A673 (cell line): ENCODE results near the gene SFXN2. TPM values are rescaled to one million over a fixed set of nuclear protein-coding genes. Genes with fewer than 3 reads are reported as not detected.

Source experiments
- BruUV-seq: library from RNA; stranded (reverse); fragments of 400-500 nt; replicated peaks from 2 replicates; lab custom pipeline; 2021; lab: Mats Ljungman, UMichigan
- CTCF ChIA-PET: fragments of 300-600 bp; sonication (Branson Sonifier 250); formaldehyde crosslinking; loops from one replicate; lab custom pipeline; 2022; ENCODE audit warnings: antibody characterized with exemption; lab: Charles Lee
- POLR2A ChIA-PET: fragments of 300-600 bp; sonication (Branson Sonifier 250); formaldehyde crosslinking; loops from one replicate; lab custom pipeline; 2022; ENCODE audit warnings: antibody characterized with exemption; ENCODE audit not compliant: low non-redundant PET; lab: Charles Lee
- DNase-seq: peaks from one replicate; pipeline ENCODE4 v3.0.0-alpha.2; 2015; ENCODE audit warnings: low spot score
- H3K27ac ChIP-seq: fragments of 200-600 bp; sonication (generic); 2 replicates; pipeline ENCODE4 v1.5.1; 2016; ENCODE audit warnings: mixed run types, low read depth, mild to moderate bottlenecking, mixed read lengths, antibody characterized with exemption, low read length; ENCODE audit not compliant: poor library complexity, severe bottlenecking
- H3K27me3 ChIP-seq: fragments of 200-600 bp; sonication (generic); replicated peaks from 2 replicates; pipeline ENCODE4 v1.6.1; 2017; ENCODE audit warnings: mixed run types, low read depth, mild to moderate bottlenecking, mixed read lengths, antibody characterized with exemption, low read length; ENCODE audit not compliant: insufficient read depth, poor library complexity
- H3K36me3 ChIP-seq: fragments of 200-600 bp; sonication (generic); 2 replicates; pipeline ENCODE4 v1.6.1; 2016; ENCODE audit warnings: mixed run types, mild to moderate bottlenecking, mixed read lengths, antibody characterized with exemption, low read length; ENCODE audit not compliant: insufficient read depth, poor library complexity, severe bottlenecking
- H3K4me1 ChIP-seq: fragments of 200-600 bp; sonication (generic); 2 replicates; pipeline ENCODE4 v1.6.1; 2017; ENCODE audit warnings: mixed run types, mild to moderate bottlenecking, mixed read lengths, antibody characterized with exemption, low read length; ENCODE audit not compliant: insufficient read depth, poor library complexity, severe bottlenecking
- H3K4me3 ChIP-seq: fragments of 200-600 bp; sonication (generic); 2 replicates; pipeline ENCODE4 v1.5.1; 2016; ENCODE audit warnings: low read depth, mixed run types, mild to moderate bottlenecking, mixed read lengths, low read length; ENCODE audit not compliant: poor library complexity, severe bottlenecking
- H3K9me3 ChIP-seq: fragments of 200-600 bp; sonication (generic); 2 replicates; pipeline ENCODE4 v1.6.1; 2016; ENCODE audit warnings: mixed run types, low read depth, mild to moderate bottlenecking, mixed read lengths, antibody characterized with exemption, low read length; ENCODE audit not compliant: poor library complexity, severe bottlenecking
- CTCF ChIP-seq: fragments of 300-800, 200-600 bp; sonication (generic); conservative IDR thresholded peaks from 2 replicates; pipeline ENCODE4 v1.5.1; 2017; ENCODE audit warnings: low read depth, mild to moderate bottlenecking, antibody characterized with exemption, low read length, moderate library complexity, mixed read lengths
- EZH2 ChIP-seq: fragments of 200-600 bp; sonication (generic); IDR thresholded peaks from 2 replicates; pipeline ENCODE4 v1.6.1; 2017; ENCODE audit warnings: borderline replicate concordance, low read depth, mild to moderate bottlenecking, mixed read lengths, antibody characterized with exemption, low read length; ENCODE audit not compliant: poor library complexity, severe bottlenecking
- intact Hi-C: fragments of 100-400 bp; cut with micrococcal nuclease; formaldehyde crosslinking; loops from one replicate; pipeline ENCODE4 v1.10.0; 2022; ENCODE audit not compliant: unreplicated experiment
- total RNA-seq: library from RNA; stranded (reverse); gene quantifications from 2 replicates; pipeline ENCODE4 v1.2.3, GENCODE V29; 2021

SFXN2 gene
- total RNA-seq, 1 experiment from 2014 or later, result 19.5 TPM

DNA sequence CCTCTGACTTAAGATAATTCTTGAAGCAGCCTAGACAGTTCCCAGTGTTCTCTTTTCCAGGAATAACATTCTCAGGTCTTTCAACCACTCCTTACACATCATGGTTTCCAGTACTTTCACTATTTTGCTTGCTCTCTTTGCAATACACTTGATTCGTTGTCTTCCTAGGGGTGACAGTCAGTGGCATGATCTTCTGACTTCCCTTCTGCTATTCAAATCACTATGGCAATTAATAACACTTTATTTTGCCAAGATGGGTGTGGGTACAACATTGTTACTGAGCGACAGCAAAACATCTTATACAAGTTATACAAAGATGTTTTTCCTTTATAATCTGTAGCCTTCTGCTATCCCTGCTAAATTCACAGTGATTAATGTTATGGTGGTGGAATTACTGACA is 15.5 kb upstream of the SFXN2 start:
- intact Hi-C loops, result no loop called here

GRCh38 chr10:102701272-102701671 is 13.2 kb upstream of the SFXN2 start:
- no peak overlapping the region for H3K27ac ChIP-seq
- POLR2A ChIA-PET, result no interaction called here
- peak; percentile 45 for DNase-seq
- no peak overlapping the region for H3K4me3 ChIP-seq
- TF ChIP-seq EZH2, result no peak
- no peak for TF ChIP-seq CTCF
- CTCF ChIA-PET, result no interaction called here
- peaks cover 6% of the 10 kb centered on the region for H3K4me1 ChIP-seq
- peaks cover 33% of the 10 kb centered on the region for H3K36me3 ChIP-seq
- intact Hi-C loops, result no loop called here
- no peaks in the 10 kb centered on the region for H3K9me3 ChIP-seq
- no TSS peak for BruUV-seq
- H3K27me3 ChIP-seq, result no peaks in the 10 kb centered on the region

More for the DNA sequence above, 15.5 kb upstream of the SFXN2 start:
- H3K4me1 ChIP-seq, result peaks cover 6% of the 10 kb centered on the region
- H3K27ac ChIP-seq, result no peak overlapping the region
- TF ChIP-seq CTCF (no peak), EZH2 (no peak)
- no peaks in the 10 kb centered on the region for H3K27me3 ChIP-seq
- DNase-seq, result no peak
- CTCF ChIA-PET, result interaction anchor here (1.2 kb wide), 1 partner anchor 115 kb away, joined by 3 read pairs; no protein-coding TSS in a partner anchor
- H3K9me3 ChIP-seq, result no peaks in the 10 kb centered on the region
- H3K4me3 ChIP-seq, result no peak overlapping the region
- POLR2A ChIA-PET, result no interaction called here
- BruUV-seq, result no TSS peak
- H3K36me3 ChIP-seq, result peaks cover 31% of the 10 kb centered on the region

GRCh38 chr10:102701796-102702195 is 12.6 kb upstream of the SFXN2 start:
- no peak overlapping the region for H3K4me3 ChIP-seq
- no peaks in the 10 kb centered on the region for H3K9me3 ChIP-seq
- POLR2A ChIA-PET, result no interaction called here
- no peaks in the 10 kb centered on the region for H3K27me3 ChIP-seq
- CTCF ChIA-PET, result interaction anchor here (0.6 kb wide), 1 partner anchor 549 kb away, joined by 3 read pairs; no protein-coding TSS in a partner anchor
- peaks cover 28% of the 10 kb centered on the region for H3K36me3 ChIP-seq
- TF ChIP-seq CTCF (no peak), EZH2 (no peak)
- no TSS peak for BruUV-seq
- no peak overlapping the region for H3K27ac ChIP-seq
- no peak for DNase-seq
- intact Hi-C loops, result no loop called here
- H3K4me1 ChIP-seq, result peaks cover 6% of the 10 kb centered on the region
